MCF 10A (cell line): ENCODE results near the gene UNC13C. TPM values are rescaled to one million over a fixed set of nuclear protein-coding genes. Genes with fewer than 3 reads are reported as not detected.

Experiments used
- BruUV-seq: library from RNA; stranded (reverse); fragments of 400-500 nt; replicated peaks from 2 replicates; lab custom pipeline; 2021; lab: Mats Ljungman, UMichigan
- CTCF ChIA-PET: fragments of 300-600 bp; sonication (Branson Sonifier 250); formaldehyde crosslinking; extraction: SDS; loops from one replicate; lab custom pipeline; 2021; ENCODE audit warnings: antibody characterized with exemption, inconsistent platforms; lab: Yijun Ruan, JAX
- POLR2A ChIA-PET: fragments of 300-600, 350-650 bp; sonication (Branson Sonifier 250); formaldehyde crosslinking; extraction: SDS; loops from one replicate; lab custom pipeline; 2020; ENCODE audit warnings: antibody characterized with exemption, inconsistent platforms; lab: Yijun Ruan, JAX
- DNase-seq: peaks from one replicate; pipeline ENCODE4 v3.0.0-alpha.2; 2018; ENCODE audit not compliant: unreplicated experiment
- H3K27ac Mint-ChIP-seq: one replicate; pipeline ENCODE4 v1.8.0; 2022; ENCODE audit warnings: mild to moderate bottlenecking, low read depth, mixed read lengths; ENCODE audit not compliant: unreplicated experiment
- H3K27me3 Mint-ChIP-seq: one replicate; pipeline ENCODE4 v1.8.0; 2022; ENCODE audit warnings: mixed read lengths; ENCODE audit not compliant: insufficient read depth, unreplicated experiment
- H3K36me3 Mint-ChIP-seq: one replicate; pipeline ENCODE4 v1.8.0; 2022; ENCODE audit warnings: mild to moderate bottlenecking, moderate library complexity, mixed read lengths; ENCODE audit not compliant: insufficient read depth, unreplicated experiment
- H3K4me1 Mint-ChIP-seq: one replicate; pipeline ENCODE4 v1.8.0; 2022; ENCODE audit warnings: mixed read lengths; ENCODE audit not compliant: insufficient read depth, unreplicated experiment
- H3K4me3 Mint-ChIP-seq: one replicate; pipeline ENCODE4 v1.8.0; 2022; ENCODE audit warnings: mild to moderate bottlenecking, moderate library complexity, mixed read lengths; ENCODE audit not compliant: unreplicated experiment
- H3K9me3 Mint-ChIP-seq: one replicate; pipeline ENCODE4 v1.8.0; 2022; ENCODE audit warnings: mixed read lengths; ENCODE audit not compliant: unreplicated experiment
- CTCF ChIP-seq: fragments of 200-600 bp; IDR thresholded peaks from one replicate; pipeline ENCODE4 v1.8.0; 2022; ENCODE audit warnings: antibody characterized with exemption, mild to moderate bottlenecking; ENCODE audit not compliant: unreplicated experiment
- intact Hi-C: fragments of 100-400 bp; cut with micrococcal nuclease; formaldehyde crosslinking; loops from 2 replicates; pipeline ENCODE4 v1.14.1; 2022
- total RNA-seq: library from RNA; stranded (reverse); gene quantifications from 2 replicates; pipeline ENCODE4 v1.2.3, GENCODE V29; 2022

Gene UNC13C
- total RNA-seq, 1 experiment from 2014 or later: not detected

GRCh38 chr15:54605043-54605442 lies 626.8 kb downstream of the UNC13C start:
- Mint-ChIP-seq H3K9me3 (no peaks in the 10 kb centered on the region), H3K27me3 (peaks cover 40% of the 10 kb centered on the region), H3K27ac (no peak overlapping the region), H3K4me1 (no peaks in the 10 kb centered on the region), H3K4me3 (no peak overlapping the region), H3K36me3 (no peaks in the 10 kb centered on the region)
- BruUV-seq: no TSS peak
- no peak for DNase-seq
- no peak for TF ChIP-seq CTCF
- intact Hi-C loops: no loop called here
- ChIA-PET POLR2A (no interaction called here), CTCF (interaction anchor here (1.0 kb wide), 1 partner anchor 10 kb away, joined by 6 read pairs; no protein-coding TSS in a partner anchor)

GRCh38 chr15:54605556-54605955 lies 627.3 kb downstream of the UNC13C start:
- TF ChIP-seq CTCF: no peak
- ChIA-PET POLR2A (no interaction called here), CTCF (interaction anchor here (1.0 kb wide), 1 partner anchor 10 kb away, joined by 6 read pairs; no protein-coding TSS in a partner anchor)
- DNase-seq: no peak
- no peaks in the 10 kb centered on the region for H3K36me3 Mint-ChIP-seq
- intact Hi-C loops: no loop called here
- no peak overlapping the region for H3K27ac Mint-ChIP-seq
- H3K27me3 Mint-ChIP-seq: peaks cover 45% of the 10 kb centered on the region
- H3K4me1 Mint-ChIP-seq: no peaks in the 10 kb centered on the region
- no peak overlapping the region for H3K4me3 Mint-ChIP-seq
- no peaks in the 10 kb centered on the region for H3K9me3 Mint-ChIP-seq
- no TSS peak for BruUV-seq

- BruUV-seq: no TSS peak
- DNase-seq: no peak
- ChIA-PET CTCF (no interaction called here), POLR2A (no interaction called here)
- H3K9me3 Mint-ChIP-seq: no peaks in the 10 kb centered on the region
- peaks cover 42% of the 10 kb centered on the region for H3K27me3 Mint-ChIP-seq
- intact Hi-C loops: no loop called here
- H3K36me3 Mint-ChIP-seq: no peaks in the 10 kb centered on the region
- H3K27ac Mint-ChIP-seq: no peak overlapping the region
- TF ChIP-seq CTCF: no peak
- no peaks in the 10 kb centered on the region for H3K4me1 Mint-ChIP-seq
- no peak overlapping the region for H3K4me3 Mint-ChIP-seq
These were observed 630.9 kb downstream of the UNC13C start for GRCh38 chr15:54608876-54609835.

- POLR2A ChIA-PET: no interaction called here
- no peak for DNase-seq
- Mint-ChIP-seq H3K27me3 (no peaks in the 10 kb centered on the region), H3K36me3 (no peaks in the 10 kb centered on the region), H3K9me3 (no peaks in the 10 kb centered on the region), H3K4me3 (no peak overlapping the region), H3K4me1 (no peaks in the 10 kb centered on the region), H3K27ac (no peak overlapping the region)
- intact Hi-C loops: no loop called here
- CTCF ChIA-PET: interaction anchor here (0.5 kb wide), 1 partner anchor 435 kb away, joined by 3 read pairs; no protein-coding TSS in a partner anchor
- no TSS peak for BruUV-seq
- TF ChIP-seq CTCF: no peak
These were observed 639.9 kb downstream of the UNC13C start for GRCh38 chr15:54618120-54618519.
